Peyer's patch (tissue), 4 donors: ENCODE measurements around the gene RARB.

Source experiments
- CTCF ChIP-seq, 6 experiments: fragments of 450-650 bp in 4 of 6; fragments of 200-600 bp in 2 of 6; sonication (generic) in 1 of 6; IDR thresholded peaks; one replicate each; pipeline ENCODE4 v1.5.1; 2017 to 2019; ENCODE audit warnings: antibody characterized with exemption in 6 of 6, mild to moderate bottlenecking in 3 of 6, moderate library complexity in 1 of 6
- POLR2A ChIP-seq, 2 donors: fragments of 450-650 bp; IDR thresholded peaks; one replicate each; pipeline ENCODE4 v1.5.1; 2017; ENCODE audit warnings: antibody characterized with exemption in 2 of 2, mild to moderate bottlenecking in 2 of 2, moderate library complexity in 2 of 2

GRCh38 chr3:25420147-25420546 lies 7.9 kb upstream of the RARB start:
- TF ChIP-seq CTCF (IDR thresholded peaks at IDR 0.05) = no peak
- no peak for TF ChIP-seq POLR2A (IDR thresholded peaks at IDR 0.05)
